Spleen (tissue), 3 donors: Measurements from ENCODE around the gene EFS.

Experiments
- POLR2A ChIP-seq, 3 donors: fragments of 450-650 bp; IDR thresholded peaks; one replicate each; pipeline ENCODE4 v1.5.1; 2017; ENCODE audit warnings: antibody characterized with exemption in 3 of 3, mild to moderate bottlenecking in 1 of 3
- POLR2AphosphoS5 ChIP-seq, 3 donors: sonication (generic); formaldehyde crosslinking; IDR thresholded peaks; one replicate each; pipeline ENCODE4 v1.5.1; 2017; ENCODE audit warnings: antibody characterized with exemption in 3 of 3

- no peak for TF ChIP-seq POLR2AphosphoS5 (IDR thresholded peaks at IDR 0.05)
- no peak for TF ChIP-seq POLR2A (IDR thresholded peaks at IDR 0.05)
These were observed 6.3 kb downstream of the EFS start for GRCh38 chr14:23358553-23359166.
